HG03066 (cell line): ENCODE measurements around the gene MAZ.
"Not testable (repeated sequence)": the region's sequence is repeated elsewhere in the genome, so short reads cannot be mapped to it uniquely, and the experiment has no call there.

Experiments used
- ATAC-seq: cut with Tn5 transposase; IDR thresholded peaks from one replicate; pipeline ENCODE4 v1.9.1; 2021; ENCODE audit warnings: low read depth; ENCODE audit not compliant: unreplicated experiment

The MAZ gene

GRCh38 chr16:29784157-29784556, 22.2 kb upstream of the MAZ start:
- no peak for ATAC-seq

- no peak for ATAC-seq
Measured at GRCh38 chr16:29784901-29785500, 21.3 kb upstream of the MAZ start.

GRCh38 chr16:29787155-29787554, 19.2 kb upstream of the MAZ start:
- ATAC-seq, result not testable (repeated sequence)

- no peak for ATAC-seq
Measured at GRCh38 chr16:29789775-29790182, 16.6 kb upstream of the MAZ start.

- ATAC-seq, result peak; percentile 92
Measured at GRCh38 chr16:29790183-29790948, 16.0 kb upstream of the MAZ start, which contains the start of gene KIF22. TSS of gene KIF22 (plus strand) at chr16:29790751. CDS start at chr16:29790760, 9 bp downstream.

- no peak for ATAC-seq
Measured at GRCh38 chr16:29790949-29791844, 15.1 kb upstream of the MAZ start.

GRCh38 chr16:29791845-29792807, 14.2 kb upstream of the MAZ start:
- ATAC-seq, result no peak

- ATAC-seq, result not testable (repeated sequence)
Measured at GRCh38 chr16:29793153-29793552, 13.2 kb upstream of the MAZ start.

- ATAC-seq, result no peak
Measured at GRCh38 chr16:29794231-29794710, 12.1 kb upstream of the MAZ start.

GRCh38 chr16:29802416-29802935, 3.9 kb upstream of the MAZ start:
- no peak for ATAC-seq

- ATAC-seq, result no peak
Measured at GRCh38 chr16:29804020-29804419, 2.3 kb upstream of the MAZ start.

- ATAC-seq, result no peak
Measured at GRCh38 chr16:29804455-29805231, 1.7 kb upstream of the MAZ start.

- peak; percentile 63 for ATAC-seq
Measured at GRCh38 chr16:29805232-29806098, 864 bp upstream of the MAZ start.

- ATAC-seq, result no peak
Measured at GRCh38 chr16:29806641-29807425, 504 bp downstream of the MAZ start.

- peak; percentile 26 for ATAC-seq
Measured at GRCh38 chr16:29807426-29808218, 1.3 kb downstream of the MAZ start.

- ATAC-seq, result no peak
Measured at GRCh38 chr16:29808219-29808900, 2.0 kb downstream of the MAZ start.
